Measurements from ENCODE around the gene TBC1D9B.

TBC1D9B gene

DNA sequence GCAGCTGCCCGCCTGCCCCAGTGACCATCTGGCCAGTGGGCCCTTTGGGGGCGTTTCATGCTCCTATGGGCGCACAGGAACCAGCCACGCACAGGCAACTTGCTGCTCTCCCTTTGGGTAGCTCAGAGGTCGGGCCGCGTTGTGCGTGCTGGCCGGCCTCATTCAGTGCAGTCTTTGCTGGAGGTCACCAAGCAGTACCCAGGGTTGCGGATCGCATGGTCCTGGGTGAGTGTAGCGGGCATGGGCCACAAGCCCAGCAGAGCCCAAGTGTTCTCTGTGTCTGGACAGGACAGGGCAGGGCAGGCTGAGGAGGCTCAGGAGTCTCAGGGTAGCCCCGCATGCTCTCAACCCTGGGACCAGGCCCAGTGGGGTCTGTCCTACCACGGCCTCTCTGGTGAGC, 39.2 kb downstream of the TBC1D9B start:
- no peak for DNase-seq

- DNase-seq = no peak
Observed at GRCh38 chr5:179867476-179867875, 40.2 kb downstream of the TBC1D9B start.

- no peak for DNase-seq
Observed at GRCh38 chr5:179867079-179867465, 40.6 kb downstream of the TBC1D9B start.

DNA sequence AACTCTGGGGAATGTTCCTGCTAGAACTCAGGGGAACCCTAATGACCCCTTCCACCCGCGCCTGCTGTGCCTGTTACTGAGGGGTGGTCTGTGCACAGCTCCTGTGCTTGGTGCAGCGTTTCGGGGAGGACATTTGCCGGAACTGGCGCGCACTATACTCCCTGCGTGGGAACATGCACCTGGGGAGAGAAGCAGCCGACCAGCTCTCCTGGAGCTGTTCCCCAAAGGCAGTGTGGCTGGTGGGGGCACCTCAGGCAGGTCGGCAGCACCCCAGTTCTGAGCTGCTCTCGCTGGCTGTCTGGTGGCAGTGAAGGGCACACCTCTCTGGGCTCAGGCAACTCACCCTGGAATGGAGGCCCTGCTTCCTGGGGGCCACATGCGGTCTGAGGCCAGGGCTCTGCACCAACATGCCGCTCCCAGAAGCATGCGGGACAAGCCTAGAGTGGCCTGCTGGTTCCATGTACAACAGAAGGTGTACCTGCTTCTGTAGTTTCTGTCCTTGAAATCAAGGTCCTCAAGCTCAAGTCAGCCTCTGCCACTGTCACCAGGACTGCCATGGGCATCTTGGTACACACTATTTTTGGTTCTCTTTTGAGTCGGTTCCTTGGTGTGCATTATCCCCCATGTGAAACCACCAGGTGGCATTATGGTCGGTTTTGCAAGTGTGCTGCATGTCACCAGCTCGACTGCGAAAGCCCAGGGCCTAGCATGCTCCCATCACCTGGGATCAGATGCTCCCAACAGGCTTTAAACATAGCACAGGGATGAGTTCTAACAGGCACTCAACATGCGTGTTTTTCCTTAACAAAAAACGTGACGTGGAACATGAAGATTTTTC, 41.2 kb downstream of the TBC1D9B start:
- DNase-seq = peak; percentile 51

DNA sequence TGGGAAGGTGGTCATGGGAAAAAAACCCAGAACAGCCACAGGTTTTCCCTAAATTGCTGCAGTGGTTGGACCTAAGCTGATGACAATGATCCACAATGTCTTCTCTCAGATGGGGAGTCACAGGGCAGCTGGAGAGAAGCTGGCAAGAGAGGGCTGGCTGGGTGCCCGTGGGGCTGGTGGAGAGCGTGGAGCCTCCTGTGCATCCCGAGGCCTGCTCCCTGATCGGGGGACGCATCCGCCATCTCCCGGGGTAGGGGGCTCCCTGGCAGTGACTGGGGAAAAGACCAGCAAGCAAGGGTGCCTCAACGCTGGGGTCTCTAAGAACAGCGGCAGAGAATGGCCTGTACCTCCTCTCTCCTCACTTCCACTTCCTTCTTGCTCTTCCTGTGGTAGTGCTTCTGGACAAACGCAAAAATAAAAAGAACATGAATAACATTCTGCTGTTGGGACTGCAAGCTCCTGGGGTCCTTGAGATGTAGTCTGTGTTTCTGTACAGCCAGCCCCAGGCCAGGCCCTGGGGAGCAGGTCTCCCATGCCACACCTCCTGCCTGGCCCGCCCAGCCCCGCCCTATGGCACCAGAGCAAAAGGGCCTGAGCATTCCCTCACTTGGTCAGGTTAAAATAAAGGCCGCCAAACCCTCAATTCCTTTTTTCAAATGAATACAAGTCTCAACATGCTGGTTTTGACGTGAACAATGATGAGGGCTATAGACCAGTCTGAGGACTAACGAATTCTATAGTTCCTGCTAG, 42.0 kb downstream of the TBC1D9B start:
- DNase-seq = peak; percentile 42

- DNase-seq = no peak
Observed at GRCh38 chr5:179864686-179865085, 43.0 kb downstream of the TBC1D9B start.

GRCh38 chr5:179863449-179864085, 44.1 kb downstream of the TBC1D9B start:
- no peak for DNase-seq

- DNase-seq = no peak
Observed at GRCh38 chr5:179862891-179863290, 44.8 kb downstream of the TBC1D9B start.

DNA sequence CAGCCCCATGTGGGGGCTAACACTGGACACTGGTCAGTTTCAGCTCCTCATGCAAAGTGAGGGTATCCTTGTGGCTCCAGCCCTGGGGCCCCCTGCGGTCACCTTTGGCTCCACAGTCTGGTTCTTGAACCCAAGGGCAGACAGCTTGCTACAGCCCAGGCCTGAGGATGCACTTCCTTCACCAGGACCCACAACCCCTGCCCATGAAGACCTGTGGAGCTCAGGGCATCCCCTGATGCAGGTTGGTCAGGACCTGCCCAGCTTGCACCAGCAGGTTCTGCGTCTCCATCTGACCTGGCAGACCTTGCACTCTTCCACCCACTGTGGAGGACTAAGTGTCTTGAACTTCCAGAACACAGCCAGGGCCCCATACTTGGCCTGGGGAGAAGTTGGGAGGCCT, 45.4 kb downstream of the TBC1D9B start:
- DNase-seq = no peak

- no peak for DNase-seq
Observed at GRCh38 chr5:179860301-179860700, 47.4 kb downstream of the TBC1D9B start.

GRCh38 chr5:179858586-179859427, 48.9 kb downstream of the TBC1D9B start, which contains the start of gene MRNIP:
TSS of gene MRNIP (minus strand) at chr5:179858817. CDS start at chr5:179858796, 21 bp downstream.
- DNase-seq = peak; percentile 94

DNA sequence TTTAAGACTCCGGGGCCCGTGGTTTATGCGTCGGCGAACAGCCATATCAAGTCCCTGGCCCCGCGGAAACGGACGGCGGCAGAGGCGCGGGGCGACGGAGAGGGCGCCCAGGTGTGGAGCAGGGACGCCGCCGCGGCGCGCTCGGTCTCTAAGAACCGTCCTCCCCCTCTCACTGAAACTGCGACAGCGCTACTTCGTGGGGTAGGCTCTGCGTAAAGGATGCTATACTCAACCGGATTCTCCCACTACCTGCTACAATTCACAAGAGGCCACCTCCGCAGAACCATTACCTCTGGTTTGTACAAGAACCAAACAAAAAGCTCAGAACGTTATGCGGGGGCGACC, 49.5 kb downstream of the TBC1D9B start:
- no peak for DNase-seq

DNA sequence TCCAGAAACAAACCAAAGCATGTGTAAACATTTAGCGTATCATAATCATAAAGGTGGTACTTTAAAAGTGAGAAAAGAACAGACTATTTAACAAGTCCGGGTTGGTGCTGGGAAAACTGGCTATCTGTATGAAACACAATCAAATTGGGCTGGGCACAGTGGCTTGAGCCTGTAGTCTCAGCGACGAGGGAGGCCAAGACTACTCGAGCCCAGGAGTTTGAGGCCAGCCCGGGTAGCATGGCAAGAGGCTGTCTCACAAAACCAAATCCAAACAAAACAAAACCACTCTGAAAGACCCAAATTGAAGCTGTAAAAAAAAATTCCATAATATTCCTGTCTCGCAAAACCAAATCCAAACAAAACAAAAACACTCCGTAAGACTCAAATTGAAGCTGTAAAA, 53.3 kb downstream of the TBC1D9B start:
- DNase-seq = no peak

- DNase-seq = peak; percentile 86
Observed at GRCh38 chr5:179852993-179853547, 54.6 kb downstream of the TBC1D9B start.

DNA sequence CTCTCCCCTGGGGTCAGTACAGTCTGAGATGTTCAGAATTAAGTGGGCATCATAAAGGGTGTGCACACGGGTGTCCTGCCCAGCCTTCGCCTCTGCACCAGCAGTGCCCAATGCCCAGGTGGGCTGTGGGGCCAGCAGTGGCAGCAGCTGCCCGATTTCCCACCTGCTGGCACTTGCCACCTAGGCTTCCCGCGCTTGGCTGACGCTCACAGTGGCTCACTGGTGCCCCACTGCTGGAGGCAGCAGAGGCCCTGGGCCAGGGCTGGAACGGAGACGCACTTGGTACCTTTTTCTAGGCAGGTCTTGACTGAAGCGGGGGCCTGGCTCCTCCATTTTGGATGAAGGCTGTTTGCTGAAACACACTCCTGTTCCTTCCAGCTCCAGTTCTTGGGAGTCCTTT, 66.1 kb downstream of the TBC1D9B start:
- DNase-seq = no peak

GRCh38 chr5:179840766-179841165, 66.9 kb downstream of the TBC1D9B start:
- no peak for DNase-seq

- no peak for DNase-seq
Observed at GRCh38 chr5:179840321-179840720, 67.4 kb downstream of the TBC1D9B start.

DNA sequence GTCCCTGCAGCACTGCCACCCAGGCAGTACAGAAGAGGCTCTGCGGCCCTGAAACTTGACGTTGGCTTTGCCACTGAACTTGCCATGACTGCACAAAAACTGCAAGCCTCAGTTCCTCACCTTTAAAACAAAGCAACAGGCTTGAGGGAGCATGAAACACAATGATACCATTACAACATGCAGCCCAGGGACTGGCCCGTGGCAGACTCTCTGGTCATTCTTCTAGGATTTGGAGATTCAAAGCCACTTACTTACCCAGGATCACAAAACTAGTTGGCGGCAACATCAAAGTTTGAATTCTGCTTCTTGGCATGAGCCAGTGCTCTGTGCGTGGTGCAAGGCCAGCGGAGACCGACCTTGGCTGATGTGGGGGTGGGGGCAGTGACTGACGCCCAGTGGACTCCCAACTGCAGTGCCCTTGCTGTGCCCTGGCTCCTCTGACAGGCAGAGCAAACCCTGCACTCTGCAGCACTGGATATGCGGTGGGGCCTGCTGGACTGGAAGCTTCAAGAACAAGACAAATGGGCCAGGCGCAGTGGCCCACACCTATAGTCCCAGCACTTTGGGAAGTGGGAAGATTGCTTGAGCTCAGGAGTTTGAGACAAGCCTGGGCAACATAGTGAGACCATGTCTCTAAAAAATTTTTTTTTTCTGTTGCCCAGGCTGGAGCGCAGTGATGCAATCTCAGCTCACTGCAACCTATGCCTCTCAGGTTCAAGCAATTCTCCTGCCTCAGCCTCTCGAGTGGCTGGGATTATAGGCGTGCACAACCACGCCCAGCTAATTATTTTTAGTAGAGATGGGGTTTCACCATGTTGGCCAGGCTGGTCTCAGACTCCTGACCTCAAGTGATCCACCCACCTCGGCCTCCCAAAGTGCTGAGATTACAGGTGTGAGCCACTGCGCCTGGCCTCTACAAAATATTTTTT, 68.1 kb downstream of the TBC1D9B start:
- no peak for DNase-seq

DNA sequence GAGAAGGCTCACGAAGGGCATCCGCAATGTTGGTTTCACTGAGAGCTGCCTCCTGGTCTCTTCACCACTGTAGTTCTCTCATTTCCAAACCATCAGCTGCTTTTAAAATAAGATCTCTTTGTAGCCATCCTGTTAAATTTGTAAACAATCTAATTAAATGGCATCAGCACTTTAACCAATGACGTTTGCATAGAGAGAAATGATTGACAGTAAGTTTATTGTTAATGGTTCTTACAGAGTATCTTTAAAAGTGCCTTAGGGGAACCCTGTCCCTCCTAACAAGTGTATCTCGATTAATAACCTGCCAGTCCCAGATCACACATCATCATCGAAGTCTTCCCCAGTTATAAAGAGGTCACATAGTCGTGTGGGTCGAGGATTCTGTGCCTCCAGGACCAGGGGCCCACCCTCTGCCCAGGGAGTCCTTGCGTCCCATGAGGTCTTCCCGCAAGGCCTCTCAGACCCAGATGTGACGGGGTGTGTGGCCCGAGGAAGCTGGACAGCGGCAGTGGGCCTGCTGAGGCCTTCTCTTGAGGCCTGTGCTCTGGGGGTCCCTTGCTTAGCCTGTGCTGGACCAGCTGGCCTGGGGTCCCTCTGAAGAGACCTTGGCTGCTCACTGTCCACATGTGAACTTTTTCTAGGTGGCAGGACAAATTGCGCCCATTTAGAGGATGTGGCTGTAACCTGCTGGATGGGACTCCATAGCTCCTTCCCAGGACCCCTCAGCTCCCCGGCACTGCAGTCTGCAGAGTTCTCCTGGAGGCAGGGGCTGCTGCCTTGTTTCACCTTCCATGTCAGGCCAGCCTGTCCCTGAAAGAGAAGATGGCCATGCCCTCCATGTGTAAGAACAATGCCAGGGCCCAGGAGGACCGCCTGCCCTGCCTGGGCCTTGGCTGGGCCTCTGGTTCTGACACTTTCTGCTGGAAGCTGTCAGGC, 70.4 kb downstream of the TBC1D9B start:
- no peak for DNase-seq

All from MV-4-11 (cell line).